Mesodermal cell (in vitro differentiated cells): ENCODE results near the gene CHST2.
A peak's percentile ranks its signal among the peaks of the same experiment; 100 is the strongest.

Experiments
- H3K27ac ChIP-seq: 2 replicates; pipeline ENCODE4 v1.7.0; 2013; ENCODE audit warnings: mild to moderate bottlenecking, low read depth, low read length, moderate library complexity; ENCODE audit not compliant: severe bottlenecking
- H3K36me3 ChIP-seq: 2 replicates; pipeline ENCODE4 v1.7.1; 2013; ENCODE audit warnings: mild to moderate bottlenecking, low read length, moderate library complexity; ENCODE audit not compliant: control insufficient read depth, insufficient read depth
- H3K4me1 ChIP-seq: one replicate; pipeline ENCODE4 v1.7.1; 2013; ENCODE audit warnings: mild to moderate bottlenecking, low read length; ENCODE audit not compliant: insufficient read depth, control insufficient read depth, poor library complexity, severe bottlenecking
- H3K4me3 ChIP-seq: 2 replicates; pipeline ENCODE4 v1.7.0; 2013; ENCODE audit warnings: low read length, control low read depth, mild to moderate bottlenecking; ENCODE audit not compliant: insufficient read depth, poor library complexity, severe bottlenecking; ENCODE audit errors: extremely low read depth
- H3K9me3 ChIP-seq: 2 replicates; pipeline ENCODE4 v1.7.1; 2013; ENCODE audit warnings: mild to moderate bottlenecking, low read length, moderate library complexity; ENCODE audit not compliant: control insufficient read depth
- WGBS, 2 experiments: methylation state at CpG; one replicate each; pipeline ENCODE4 v1.1.5; 2013; ENCODE audit warnings: missing lambda C conversion rate in 2 of 2; ENCODE audit not compliant: insufficient coverage in 2 of 2; 5-methylcytosine and 5-hydroxymethylcytosine counted together

The CHST2 gene

GRCh38 chr3:143121241-143122088 lies 1.9 kb downstream of the CHST2 start:
- no peak overlapping the region for H3K27ac ChIP-seq
- H3K9me3 ChIP-seq, result no peaks in the 10 kb centered on the region
- H3K36me3 ChIP-seq, result no peaks in the 10 kb centered on the region
- peaks cover 9% of the 10 kb centered on the region for H3K4me1 ChIP-seq
- 65% methylated on average over 75 to 79 of the region's 79 CpGs for WGBS, 2 experiments
- H3K4me3 ChIP-seq, result peak overlapping the region; percentile 65

- Histone ChIP-seq H3K4me1 (peaks cover 9% of the 10 kb centered on the region), H3K36me3 (no peaks in the 10 kb centered on the region), H3K9me3 (no peaks in the 10 kb centered on the region), H3K27ac (no peak overlapping the region), H3K4me3 (no peak overlapping the region)
- 92 to 98% methylated on average over 9 to 15 of the region's 16 CpGs for WGBS, 2 experiments
Observed at GRCh38 chr3:143122089-143122430, 2.5 kb downstream of the CHST2 start.

GRCh38 chr3:143122608-143123352 lies 3.2 kb downstream of the CHST2 start:
- Histone ChIP-seq H3K9me3 (no peaks in the 10 kb centered on the region), H3K4me1 (peaks cover 9% of the 10 kb centered on the region), H3K4me3 (no peak overlapping the region), H3K27ac (no peak overlapping the region), H3K36me3 (no peaks in the 10 kb centered on the region)
- WGBS, 2 experiments, result 100% methylated on average over 1 of the region's 4 CpGs

GRCh38 chr3:143123353-143123984 lies 3.9 kb downstream of the CHST2 start:
- Histone ChIP-seq H3K27ac (no peak overlapping the region), H3K36me3 (no peaks in the 10 kb centered on the region), H3K4me1 (peaks cover 9% of the 10 kb centered on the region), H3K4me3 (no peak overlapping the region), H3K9me3 (no peaks in the 10 kb centered on the region)
- 89 to 96% methylated on average over 4 to 5 of the region's 7 CpGs for WGBS, 2 experiments

GRCh38 chr3:143124601-143125520 lies 5.3 kb downstream of the CHST2 start:
- no peaks in the 10 kb centered on the region for H3K9me3 ChIP-seq
- H3K27ac ChIP-seq, result no peak overlapping the region
- peaks cover 9% of the 10 kb centered on the region for H3K4me1 ChIP-seq
- no peaks in the 10 kb centered on the region for H3K36me3 ChIP-seq
- no peak overlapping the region for H3K4me3 ChIP-seq
- WGBS, 2 experiments, result 73 to 75% methylated on average over 4 to 7 of the region's 9 CpGs

- Histone ChIP-seq H3K4me3 (no peak overlapping the region), H3K4me1 (peaks cover 9% of the 10 kb centered on the region), H3K36me3 (no peaks in the 10 kb centered on the region), H3K9me3 (no peaks in the 10 kb centered on the region), H3K27ac (no peak overlapping the region)
- 97 to 98% methylated on average over 2 of the region's 3 CpGs for WGBS, 2 experiments
Observed at GRCh38 chr3:143127801-143128200, 8.2 kb downstream of the CHST2 start.

GRCh38 chr3:143128227-143128955 lies 8.8 kb downstream of the CHST2 start:
- no peaks in the 10 kb centered on the region for H3K36me3 ChIP-seq
- H3K27ac ChIP-seq, result no peak overlapping the region
- 58 to 91% methylated on average over 1 to 4 of the region's 5 CpGs for WGBS, 2 experiments
- H3K4me3 ChIP-seq, result no peak overlapping the region
- H3K4me1 ChIP-seq, result peaks cover 9% of the 10 kb centered on the region
- no peaks in the 10 kb centered on the region for H3K9me3 ChIP-seq

- 69 to 82% methylated on average over 2 to 3 of the region's 3 CpGs for WGBS, 2 experiments
- Histone ChIP-seq H3K4me1 (peaks cover 13% of the 10 kb centered on the region), H3K4me3 (no peak overlapping the region)
Observed at GRCh38 chr3:143132246-143132980, 12.8 kb downstream of the CHST2 start.

GRCh38 chr3:143134471-143134870 lies 14.9 kb downstream of the CHST2 start:
- no CpG with 5 or more reads among the region's 1 CpG for WGBS, 2 experiments
- H3K36me3 ChIP-seq, result no peaks in the 10 kb centered on the region
- no peaks in the 10 kb centered on the region for H3K9me3 ChIP-seq
- no peak overlapping the region for H3K27ac ChIP-seq
- no peak overlapping the region for H3K4me3 ChIP-seq
- H3K4me1 ChIP-seq, result peaks cover 13% of the 10 kb centered on the region

More at GRCh38 chr3:143132246-143132980, 12.8 kb downstream of the CHST2 start:
- Histone ChIP-seq H3K36me3 (no peaks in the 10 kb centered on the region), H3K9me3 (no peaks in the 10 kb centered on the region), H3K27ac (no peak overlapping the region)
